ENCODE data around the gene LCMT1. TPM values are rescaled to one million over a fixed set of nuclear protein-coding genes. Genes with fewer than 3 reads are reported as not detected.

The LCMT1 gene
- total RNA-seq, 1 donor, result 35.5 TPM

DNA sequence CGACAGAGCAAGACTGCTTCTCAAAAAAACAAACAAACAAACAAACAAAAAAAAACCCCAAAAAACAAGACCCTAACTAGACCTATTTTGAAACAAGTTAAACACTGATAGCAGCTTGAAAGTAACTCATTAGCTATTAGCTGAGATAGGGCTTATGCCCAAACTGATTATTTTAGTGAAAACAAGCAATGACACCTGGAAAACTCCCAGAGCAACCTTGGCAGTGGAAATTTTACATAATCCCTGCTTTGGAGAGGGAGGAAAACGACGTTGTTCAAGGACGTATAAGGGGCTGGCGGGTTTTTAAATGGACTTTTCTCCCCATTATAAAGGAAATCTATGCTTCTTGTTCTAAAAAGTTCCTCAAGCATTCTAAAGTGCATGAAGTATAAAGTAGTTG, 59.8 kb downstream of the LCMT1 start:
- Histone ChIP-seq H4K20me1 (ENCODE audit: insufficient read depth, low read length) (no peaks in the 10 kb centered on the region), H3K4me3 (ENCODE audit: insufficient read depth, low read length) (no peak overlapping the region), H3K9me3 (ENCODE audit: low read depth, low read length) (no peaks in the 10 kb centered on the region), H3K27ac (ENCODE audit: low read depth, low read length) (no peak overlapping the region), H3K4me1 (ENCODE audit: insufficient read depth, low read length) (peaks cover 4% of the 10 kb centered on the region), H3K27me3 (ENCODE audit: insufficient read depth, low read length) (no peaks in the 10 kb centered on the region), H3K4me2 (ENCODE audit: insufficient read depth, low read length) (no peak overlapping the region), H3K79me2 (ENCODE audit: insufficient read depth, low read length) (no peaks in the 10 kb centered on the region), H3K36me3 (ENCODE audit: insufficient read depth, low read length) (peaks cover 60% of the 10 kb centered on the region), H2AFZ (ENCODE audit: low read length) (no peak overlapping the region)
- TF ChIP-seq, protein P1, sequence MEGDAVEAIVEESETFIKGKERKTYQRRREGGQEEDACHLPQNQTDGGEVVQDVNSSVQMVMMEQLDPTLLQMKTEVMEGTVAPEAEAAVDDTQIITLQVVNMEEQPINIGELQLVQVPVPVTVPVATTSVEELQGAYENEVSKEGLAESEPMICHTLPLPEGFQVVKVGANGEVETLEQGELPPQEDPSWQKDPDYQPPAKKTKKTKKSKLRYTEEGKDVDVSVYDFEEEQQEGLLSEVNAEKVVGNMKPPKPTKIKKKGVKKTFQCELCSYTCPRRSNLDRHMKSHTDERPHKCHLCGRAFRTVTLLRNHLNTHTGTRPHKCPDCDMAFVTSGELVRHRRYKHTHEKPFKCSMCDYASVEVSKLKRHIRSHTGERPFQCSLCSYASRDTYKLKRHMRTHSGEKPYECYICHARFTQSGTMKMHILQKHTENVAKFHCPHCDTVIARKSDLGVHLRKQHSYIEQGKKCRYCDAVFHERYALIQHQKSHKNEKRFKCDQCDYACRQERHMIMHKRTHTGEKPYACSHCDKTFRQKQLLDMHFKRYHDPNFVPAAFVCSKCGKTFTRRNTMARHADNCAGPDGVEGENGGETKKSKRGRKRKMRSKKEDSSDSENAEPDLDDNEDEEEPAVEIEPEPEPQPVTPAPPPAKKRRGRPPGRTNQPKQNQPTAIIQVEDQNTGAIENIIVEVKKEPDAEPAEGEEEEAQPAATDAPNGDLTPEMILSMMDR (IDR thresholded peaks at IDR 0.05; ENCODE audit: extremely low read depth, low read depth, low read length), result no peak
- no peak for DNase-seq (ENCODE audit: insufficient read length, low spot score, missing footprints)

DNA sequence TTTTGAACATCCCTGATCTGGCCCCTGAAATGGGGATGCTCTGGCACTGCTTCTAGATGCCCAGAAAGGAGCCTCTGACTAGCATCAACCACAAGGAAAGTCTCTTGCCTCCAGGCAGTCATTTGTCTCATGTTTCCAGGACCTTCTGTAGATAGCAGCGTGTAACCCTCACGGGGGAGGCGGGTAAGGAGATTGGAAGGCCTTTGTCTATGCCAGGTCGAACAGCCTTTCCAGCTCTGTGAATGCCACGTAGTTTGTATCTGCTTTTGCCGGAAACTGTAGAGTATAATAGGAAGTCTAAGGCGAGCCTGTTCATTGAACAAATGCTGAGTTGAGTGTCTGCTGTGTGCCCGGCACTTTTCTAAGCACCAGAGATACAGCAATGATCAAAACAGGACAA, 61.3 kb downstream of the LCMT1 start:
- H3K79me2 ChIP-seq (ENCODE audit: insufficient read depth, low read length), result no peaks in the 10 kb centered on the region
- TF ChIP-seq, protein P1 (IDR thresholded peaks at IDR 0.05; ENCODE audit: extremely low read depth, low read depth, low read length), result no peak
- H3K4me1 ChIP-seq (ENCODE audit: insufficient read depth, low read length), result peaks cover 4% of the 10 kb centered on the region
- no peak overlapping the region for H2AFZ ChIP-seq (ENCODE audit: low read length)
- H3K36me3 ChIP-seq (ENCODE audit: insufficient read depth, low read length), result peaks cover 48% of the 10 kb centered on the region
- no peaks in the 10 kb centered on the region for H4K20me1 ChIP-seq (ENCODE audit: insufficient read depth, low read length)
- no peak overlapping the region for H3K4me2 ChIP-seq (ENCODE audit: insufficient read depth, low read length)
- H3K4me3 ChIP-seq (ENCODE audit: insufficient read depth, low read length), result no peak overlapping the region
- no peaks in the 10 kb centered on the region for H3K27me3 ChIP-seq (ENCODE audit: insufficient read depth, low read length)
- no peaks in the 10 kb centered on the region for H3K9me3 ChIP-seq (ENCODE audit: low read depth, low read length)
- H3K27ac ChIP-seq (ENCODE audit: low read depth, low read length), result no peak overlapping the region
- peak; percentile 4 for DNase-seq (ENCODE audit: insufficient read length, low spot score, missing footprints)

DNA sequence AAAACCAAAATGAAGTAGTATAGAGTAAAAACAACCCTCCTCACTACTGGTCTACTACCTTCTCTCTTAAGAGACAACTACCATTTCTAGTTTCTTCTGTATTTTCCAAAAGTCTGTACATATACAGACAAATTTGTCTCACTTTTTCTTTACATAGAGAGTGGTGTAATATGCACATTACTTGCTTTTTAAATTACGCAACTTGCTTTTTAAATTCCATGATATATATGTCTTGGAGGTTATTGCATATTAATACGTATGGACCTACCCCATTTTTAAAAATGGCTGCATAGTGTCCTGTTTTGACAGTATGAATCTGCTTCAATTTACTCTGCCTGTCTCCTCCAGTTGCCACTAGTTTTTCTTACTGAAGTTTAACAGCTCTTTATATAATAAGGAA, 62.7 kb downstream of the LCMT1 start:
- no peaks in the 10 kb centered on the region for H3K79me2 ChIP-seq (ENCODE audit: insufficient read depth, low read length)
- peaks cover 35% of the 10 kb centered on the region for H3K36me3 ChIP-seq (ENCODE audit: insufficient read depth, low read length)
- TF ChIP-seq, protein P1 (IDR thresholded peaks at IDR 0.05; ENCODE audit: extremely low read depth, low read depth, low read length), result no peak
- H2AFZ ChIP-seq (ENCODE audit: low read length), result no peak overlapping the region
- peaks cover 4% of the 10 kb centered on the region for H3K4me1 ChIP-seq (ENCODE audit: insufficient read depth, low read length)
- no peak overlapping the region for H3K27ac ChIP-seq (ENCODE audit: low read depth, low read length)
- H3K27me3 ChIP-seq (ENCODE audit: insufficient read depth, low read length), result no peaks in the 10 kb centered on the region
- no peak overlapping the region for H3K4me2 ChIP-seq (ENCODE audit: insufficient read depth, low read length)
- no peak overlapping the region for H3K4me3 ChIP-seq (ENCODE audit: insufficient read depth, low read length)
- H3K9me3 ChIP-seq (ENCODE audit: low read depth, low read length), result no peaks in the 10 kb centered on the region
- DNase-seq (ENCODE audit: insufficient read length, low spot score, missing footprints), result no peak
- no peaks in the 10 kb centered on the region for H4K20me1 ChIP-seq (ENCODE audit: insufficient read depth, low read length)

DNA sequence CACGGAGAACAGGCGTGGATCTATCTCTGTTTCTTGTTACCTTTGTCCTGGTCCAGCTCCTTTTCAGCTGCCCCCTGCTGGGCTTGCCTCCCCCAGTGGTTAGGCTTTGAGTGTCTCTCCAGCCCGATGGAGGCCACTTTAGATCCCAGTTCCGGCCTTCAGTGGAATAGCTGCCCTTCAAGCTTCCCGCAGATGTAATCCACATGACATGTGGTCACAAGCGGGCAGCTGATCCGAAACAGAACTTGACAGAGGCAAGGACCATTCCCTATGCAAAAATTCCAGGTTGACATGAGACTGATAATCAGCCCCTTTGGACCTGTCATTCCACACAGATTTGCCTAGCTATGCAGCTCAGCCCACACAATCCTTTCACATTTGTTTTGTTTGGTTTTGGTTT, 64.6 kb downstream of the LCMT1 start:
- Histone ChIP-seq H3K9me3 (ENCODE audit: low read depth, low read length) (no peaks in the 10 kb centered on the region), H4K20me1 (ENCODE audit: insufficient read depth, low read length) (no peaks in the 10 kb centered on the region), H3K27ac (ENCODE audit: low read depth, low read length) (no peak overlapping the region), H3K4me3 (ENCODE audit: insufficient read depth, low read length) (no peak overlapping the region), H3K36me3 (ENCODE audit: insufficient read depth, low read length) (peaks cover 17% of the 10 kb centered on the region), H3K27me3 (ENCODE audit: insufficient read depth, low read length) (no peaks in the 10 kb centered on the region), H2AFZ (ENCODE audit: low read length) (no peak overlapping the region), H3K79me2 (ENCODE audit: insufficient read depth, low read length) (no peaks in the 10 kb centered on the region), H3K4me2 (ENCODE audit: insufficient read depth, low read length) (no peak overlapping the region), H3K4me1 (ENCODE audit: insufficient read depth, low read length) (peaks cover 4% of the 10 kb centered on the region)
- TF ChIP-seq, protein P1 (IDR thresholded peaks at IDR 0.05; ENCODE audit: extremely low read depth, low read depth, low read length), result peak; percentile 9
- DNase-seq (ENCODE audit: insufficient read length, low spot score, missing footprints), result peak; percentile 37
